Smooth muscle cell of the umbilical artery (primary cell): ENCODE results near the gene MILR1. TPM values are rescaled to one million over a fixed set of nuclear protein-coding genes. Genes with fewer than 3 reads are reported as not detected.

Experiments
- total RNA-seq: library from RNA; depleted of rRNA; stranded (reverse); fragments of >200 nt; gene quantifications from 2 replicates; pipeline ENCODE4 v1.2.3, GENCODE V29; 2014

MILR1 gene
- total RNA-seq, result 4.0 and 6.2 TPM in 2 replicates

GRCh38 chr17:64448665-64449512 lies at the start of gene MILR1:
Gene MILR1 (plus strand): TSS chr17:64449115. CDS start chr17:64449169, 54 bp downstream.

GRCh38 chr17:64496786-64497564 lies 48.1 kb downstream of the MILR1 start, which contains the start of gene POLG2:
Gene POLG2 (minus strand): TSS chr17:64497054. CDS start chr17:64496968, 86 bp downstream.

GRCh38 chr17:64506201-64506575 lies 57.3 kb downstream of the MILR1 start, which contains the start of gene DDX5:
Gene DDX5 (minus strand): TSS chr17:64506289. CDS start chr17:64506119, 170 bp downstream.

GRCh38 chr17:64506576-64507412 lies 57.9 kb downstream of the MILR1 start, which contains the start of gene CEP95:
Gene CEP95 (plus strand): TSS chr17:64506977. CDS start chr17:64507098, 121 bp downstream.

Other genes with a start within 250 kb of the MILR1 start
- gene TEX2, start 185.9 kb upstream of the MILR1 start, total RNA-seq, result 43.1 and 59.6 TPM in 2 replicates
- 0.89 and 1.4 TPM in 2 replicates for gene PECAM1, start 58.3 kb upstream of the MILR1 start, total RNA-seq
- 10.1 and 12.3 TPM in 2 replicates for gene POLG2, start 47.9 kb downstream of the MILR1 start, total RNA-seq
- gene DDX5, start 57.2 kb downstream of the MILR1 start, total RNA-seq, result 382 and 470 TPM in 2 replicates
- gene CEP95, start 57.9 kb downstream of the MILR1 start, total RNA-seq, result 16.9 and 27.9 TPM in 2 replicates
- 91.2 and 404 TPM in 2 replicates for gene SMURF2, start 213.2 kb downstream of the MILR1 start, total RNA-seq